GM18499 (cell line): ENCODE results near the gene PDE6H.

Source experiments
- ATAC-seq: cut with Tn5 transposase; IDR thresholded peaks from one replicate; pipeline ENCODE4 v1.9.1; 2021; ENCODE audit warnings: moderate number of reproducible peaks; ENCODE audit not compliant: insufficient read depth, unreplicated experiment

Gene PDE6H

DNA sequence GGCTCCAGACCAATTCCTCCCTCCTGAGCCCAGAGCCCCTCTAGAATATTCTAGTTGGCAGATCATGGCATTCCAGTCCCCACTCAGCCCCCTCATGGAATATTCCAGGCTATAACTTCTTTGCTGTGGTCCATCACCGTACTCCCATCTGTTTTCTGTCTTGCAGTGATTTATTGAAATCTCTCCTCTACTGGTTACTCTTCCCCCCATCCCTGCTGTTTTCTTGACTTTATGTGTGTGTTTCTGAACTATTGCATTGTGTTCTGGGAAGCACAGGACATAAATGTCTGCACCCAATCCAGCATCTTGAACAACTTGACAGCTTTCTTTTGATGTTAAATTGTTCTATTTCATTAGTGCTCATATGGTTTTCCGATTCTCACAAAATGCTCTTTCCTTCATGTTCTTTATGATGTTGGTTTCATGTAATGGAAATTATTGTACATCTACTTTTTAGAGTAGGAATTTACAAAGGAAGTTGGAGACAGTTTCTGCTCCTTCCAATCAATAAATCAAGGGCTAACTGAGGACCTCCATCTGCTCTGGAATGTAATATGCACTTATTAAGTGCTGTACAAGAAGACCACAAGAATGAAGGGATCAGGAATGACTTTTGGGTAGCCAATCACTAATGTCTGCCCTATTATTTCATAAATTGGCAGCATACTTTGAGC lies 26.3 kb downstream of the PDE6H start:
- no peak for ATAC-seq

DNA sequence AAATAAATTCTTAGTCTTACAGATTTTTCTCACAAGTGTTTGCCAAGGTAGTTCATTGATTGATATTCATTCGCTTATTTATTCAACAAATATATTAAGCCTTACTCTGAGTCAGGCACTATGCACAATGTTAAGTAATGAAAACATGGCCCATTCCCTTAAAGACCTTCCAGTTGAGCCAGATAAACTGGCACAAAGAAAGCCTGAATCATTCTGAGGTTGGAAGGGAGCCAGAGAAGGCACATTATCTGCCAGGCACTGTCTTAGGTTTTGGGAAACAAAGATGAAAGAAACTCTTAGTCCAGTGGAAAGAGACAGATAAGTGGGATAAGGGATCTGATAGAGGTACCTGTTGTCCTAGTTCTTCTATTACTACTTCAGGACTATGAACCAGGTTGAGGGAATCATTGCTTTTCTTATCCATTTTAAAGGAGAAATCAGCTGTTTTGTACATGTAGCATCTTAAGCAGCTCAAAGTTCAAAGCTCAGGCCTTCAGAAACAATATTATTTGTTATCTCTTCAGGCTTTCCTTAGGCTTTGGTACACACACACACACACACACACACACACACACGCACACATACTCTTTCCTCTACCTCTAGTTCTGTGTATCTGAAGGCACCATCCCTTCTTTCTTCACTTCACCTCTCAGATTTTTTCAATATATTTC lies 27.0 kb downstream of the PDE6H start:
- ATAC-seq: no peak

- no peak for ATAC-seq
Measured at GRCh38 chr12:15000575-15000974, 27.7 kb downstream of the PDE6H start.

- ATAC-seq: no peak
Measured at GRCh38 chr12:15001733-15002382, 29.0 kb downstream of the PDE6H start.

- ATAC-seq: no peak
Measured at GRCh38 chr12:15004421-15004820, 31.6 kb downstream of the PDE6H start.

GRCh38 chr12:15005064-15005463 lies 32.2 kb downstream of the PDE6H start:
- ATAC-seq: no peak

DNA sequence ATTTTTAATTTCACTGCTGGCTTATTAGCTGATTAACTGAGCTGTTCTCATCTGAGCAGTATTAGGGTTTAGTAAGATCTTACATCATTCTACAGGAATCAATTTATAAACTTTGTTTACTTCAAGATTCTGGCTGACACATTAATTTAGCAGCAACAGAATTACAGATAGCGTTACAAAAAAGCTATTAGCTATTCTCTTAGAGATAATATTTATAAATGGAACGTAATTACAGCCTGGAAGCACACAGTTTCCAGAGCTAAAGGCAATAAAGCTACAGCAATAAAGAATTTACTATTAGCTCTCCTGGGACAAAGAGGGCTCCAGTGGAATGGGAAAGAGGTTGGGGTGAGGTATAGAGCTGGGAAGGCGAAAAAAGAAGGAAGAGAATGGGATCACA lies 34.7 kb downstream of the PDE6H start:
- no peak for ATAC-seq

DNA sequence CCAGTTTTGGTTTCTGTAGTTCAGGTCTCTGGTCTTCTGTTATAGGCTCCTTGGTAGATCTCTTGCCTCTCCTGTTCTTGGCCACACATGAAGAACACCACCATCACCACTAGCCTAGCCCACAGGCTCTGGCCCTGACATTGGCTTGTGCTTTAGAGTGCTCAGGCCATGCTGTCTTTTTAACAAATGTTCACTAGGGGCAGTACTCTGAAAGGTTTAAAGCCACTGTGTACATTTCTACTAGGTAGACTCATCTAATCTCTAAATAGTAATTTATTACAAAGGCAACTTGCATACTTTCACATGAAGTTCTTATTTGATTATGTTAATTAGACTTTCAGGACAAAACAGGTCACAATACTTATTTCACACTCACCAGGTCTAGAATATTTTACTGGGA lies 38.3 kb downstream of the PDE6H start:
- no peak for ATAC-seq

DNA sequence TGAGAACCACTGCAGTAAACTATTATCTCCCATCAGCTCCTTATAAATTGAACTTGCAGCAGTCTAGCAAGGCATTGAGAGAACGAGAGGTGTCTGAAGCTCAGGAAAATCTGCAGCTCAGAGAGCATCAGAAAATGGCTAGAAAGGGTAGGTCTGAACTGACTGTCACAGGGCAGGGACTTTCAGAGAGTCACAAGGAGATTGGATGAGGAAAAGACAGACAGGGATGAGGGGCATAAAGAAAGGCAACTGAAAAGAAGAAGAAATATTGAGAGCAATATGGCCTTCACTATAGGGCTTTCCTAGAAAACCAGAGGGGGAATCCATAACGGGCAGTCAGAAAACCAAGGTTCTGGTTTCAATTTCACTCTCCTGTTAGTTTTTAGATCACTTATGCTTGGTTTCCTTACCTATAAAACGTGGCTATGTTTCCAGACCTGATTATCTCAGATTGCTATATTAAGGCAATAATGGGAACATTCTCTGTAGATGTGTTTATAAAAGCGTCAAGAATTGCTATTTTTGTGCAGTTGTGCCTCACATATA lies 40.9 kb downstream of the PDE6H start:
- ATAC-seq: no peak

DNA sequence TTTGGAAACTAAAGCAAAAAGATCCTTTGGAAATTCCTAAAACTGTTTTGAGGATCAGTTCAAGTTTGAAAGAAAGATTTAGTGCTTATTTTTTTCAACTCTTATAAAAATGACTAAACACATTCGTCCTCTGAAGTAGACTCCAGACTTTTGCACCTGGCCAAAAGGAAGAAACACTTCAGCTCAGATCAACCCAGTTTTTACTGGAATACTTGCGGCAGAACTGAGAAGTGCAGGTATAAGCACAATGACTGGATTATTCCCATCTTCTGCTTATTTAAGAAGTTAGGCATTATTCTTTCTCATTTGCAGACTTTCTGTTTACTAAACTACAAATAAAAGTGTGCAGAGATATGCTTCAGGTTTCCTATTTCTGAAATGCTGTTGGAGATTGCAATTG lies 41.9 kb downstream of the PDE6H start:
- no peak for ATAC-seq

- ATAC-seq: no peak
Measured at GRCh38 chr12:15015121-15015520, 42.3 kb downstream of the PDE6H start.

DNA sequence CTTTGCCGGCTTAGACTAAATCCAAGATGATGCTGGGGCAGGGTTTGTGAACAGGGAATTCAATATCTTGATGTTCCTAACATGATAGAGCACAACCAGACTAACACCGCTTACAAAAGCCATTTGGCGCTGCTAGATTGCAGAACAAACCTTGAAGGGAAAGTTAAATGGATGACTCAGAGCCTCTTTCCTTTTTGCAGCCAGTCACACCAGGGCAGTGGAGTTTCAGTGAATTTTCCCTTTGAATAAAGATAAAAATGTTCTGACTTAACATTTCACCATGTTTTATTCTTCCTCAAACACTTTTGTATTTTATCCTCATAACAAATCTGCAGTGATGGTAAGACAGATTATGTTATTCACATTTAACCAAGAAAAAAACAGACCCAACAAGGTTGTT lies 47.3 kb downstream of the PDE6H start:
- no peak for ATAC-seq
